ENCODE results near the gene DENND1B. TPM values are rescaled to one million over a fixed set of nuclear protein-coding genes. Genes with fewer than 3 reads are reported as not detected.

Gene DENND1B
- total and polyA plus RNA-seq, 4 experiments from 2014 or later, result 12.5 to 26.3 (median 22.5) TPM

GRCh38 chr1:197773856-197774255 lies 1.4 kb downstream of the DENND1B start:
- CTCF ChIA-PET (ENCODE audit: partially characterized antibody), result no interaction called here
- Mint-ChIP-seq H3K4me1 (peaks cover 60 to 75% (median 69%) of the 10 kb centered on the region in 4 donors), H3K9me3 (no peaks in the 10 kb centered on the region), H3K27ac (peak overlapping the region; percentile 43 to 93 (median 79)), H3K27me3 (no peaks in the 10 kb centered on the region), H3K36me3 (peaks cover 0 to 19% of the 10 kb centered on the region in 2 donors), H3K4me3 (peak overlapping the region; percentile 87 to 94 (median 91))
- DNase-seq, result no peak
- Histone ChIP-seq H3K9me3 (ENCODE audit: control insufficient read depth in 1 of 2, low read length in 2 of 2) (no peaks in the 10 kb centered on the region), H3K4me3 (ENCODE audit: low read length in 2 of 2) (peak overlapping the region; percentile 73 to 84), H3K27me3 (ENCODE audit: insufficient read depth, low read length) (no peaks in the 10 kb centered on the region), H3K27ac (ENCODE audit: low read depth, low read length) (peak overlapping the region; percentile 68), H3K4me1 (ENCODE audit: insufficient read depth, low read length) (peaks cover 77% of the 10 kb centered on the region), H3K36me3 (ENCODE audit: insufficient read depth, low read length) (no peaks in the 10 kb centered on the region)
- POLR2A ChIA-PET (ENCODE audit: partially characterized antibody), result interaction anchor here (1.1 kb wide), 1 partner anchor 67 kb away, joined by 3 read pairs; no protein-coding TSS in a partner anchor
- intact Hi-C loops (cut with micrococcal nuclease), result loop anchor here (2.0 to 10.0 kb wide), 2 partner anchors 129 to 911 kb away; partner anchors contain the start of gene C1orf53

GRCh38 chr1:197771904-197772556 lies 3.2 kb downstream of the DENND1B start:
- H3K27me3 Mint-ChIP-seq, result no peaks in the 10 kb centered on the region
- ChIA-PET POLR2A (ENCODE audit: partially characterized antibody) (no interaction called here), CTCF (ENCODE audit: partially characterized antibody) (no interaction called here)
- peaks cover 60 to 77% (median 70%) of the 10 kb centered on the region in 4 donors for H3K4me1 Mint-ChIP-seq
- Histone ChIP-seq H3K27me3 (ENCODE audit: insufficient read depth, low read length) (no peaks in the 10 kb centered on the region), H3K9me3 (ENCODE audit: control insufficient read depth in 1 of 2, low read length in 2 of 2) (no peaks in the 10 kb centered on the region), H3K4me3 (ENCODE audit: low read length in 2 of 2) (no peak overlapping the region), H3K27ac (ENCODE audit: low read depth, low read length) (no peak overlapping the region), H3K4me1 (ENCODE audit: insufficient read depth, low read length) (peaks cover 78% of the 10 kb centered on the region), H3K36me3 (ENCODE audit: insufficient read depth, low read length) (no peaks in the 10 kb centered on the region)
- peak overlapping the region in 1 of 7 donors; percentile 10 for H3K27ac Mint-ChIP-seq
- intact Hi-C loops (cut with micrococcal nuclease), result loop anchor here (10.0 kb wide), 1 partner anchor 913 kb away; no protein-coding TSS in a partner anchor
- peaks cover 8 to 21% of the 10 kb centered on the region in 2 donors for H3K36me3 Mint-ChIP-seq
- no peaks in the 10 kb centered on the region for H3K9me3 Mint-ChIP-seq
- peak overlapping the region in 7 of 8 donors; percentile 33 to 91 (median 47) for H3K4me3 Mint-ChIP-seq
- DNase-seq, result no peak

GRCh38 chr1:197771386-197771785 lies 3.9 kb downstream of the DENND1B start:
- Mint-ChIP-seq H3K4me1 (peaks cover 59 to 78% (median 69%) of the 10 kb centered on the region in 4 donors), H3K27ac (no peak overlapping the region)
- intact Hi-C loops (cut with micrococcal nuclease), result loop anchor here (10.0 kb wide), 1 partner anchor 913 kb away; no protein-coding TSS in a partner anchor

DNA sequence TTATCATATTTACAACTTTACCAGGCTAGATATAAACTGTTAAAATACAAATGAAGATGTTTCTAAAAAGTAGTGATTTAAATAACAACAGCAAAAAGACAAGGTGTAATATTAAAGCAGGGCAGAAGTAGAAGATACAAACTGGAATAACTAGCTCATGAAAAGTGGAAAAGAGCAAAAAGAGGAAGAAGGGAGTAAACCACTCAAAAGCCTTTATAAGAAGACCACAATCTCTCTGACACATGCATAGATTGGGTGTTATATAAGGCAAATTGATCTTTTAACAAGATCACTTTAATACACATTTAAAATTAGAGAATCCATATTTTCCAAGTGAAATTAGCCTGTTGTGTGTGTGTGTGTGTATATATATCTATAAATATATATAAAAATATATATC lies 5.0 kb downstream of the DENND1B start:
- CTCF ChIA-PET (ENCODE audit: partially characterized antibody), result no interaction called here
- no peaks in the 10 kb centered on the region for H3K9me3 Mint-ChIP-seq
- intact Hi-C loops (cut with micrococcal nuclease), result loop anchor here (10.0 kb wide), 1 partner anchor 915 kb away; no protein-coding TSS in a partner anchor

More at GRCh38 chr1:197771386-197771785, 3.9 kb downstream of the DENND1B start:
- Mint-ChIP-seq H3K27me3 (no peaks in the 10 kb centered on the region), H3K4me3 (peak overlapping the region in 2 of 8 donors; percentile 23 to 91), H3K36me3 (peaks cover 10 to 21% of the 10 kb centered on the region in 2 donors), H3K9me3 (no peaks in the 10 kb centered on the region)
- DNase-seq, result no peak
- Histone ChIP-seq H3K27me3 (ENCODE audit: insufficient read depth, low read length) (no peaks in the 10 kb centered on the region), H3K27ac (ENCODE audit: low read depth, low read length) (no peak overlapping the region), H3K4me3 (ENCODE audit: low read length in 2 of 2) (no peak overlapping the region), H3K36me3 (ENCODE audit: insufficient read depth, low read length) (no peaks in the 10 kb centered on the region), H3K4me1 (ENCODE audit: insufficient read depth, low read length) (peaks cover 74% of the 10 kb centered on the region), H3K9me3 (ENCODE audit: control insufficient read depth in 1 of 2, low read length in 2 of 2) (no peaks in the 10 kb centered on the region)
- POLR2A ChIA-PET (ENCODE audit: partially characterized antibody), result no interaction called here
- CTCF ChIA-PET (ENCODE audit: partially characterized antibody), result no interaction called here

DNA sequence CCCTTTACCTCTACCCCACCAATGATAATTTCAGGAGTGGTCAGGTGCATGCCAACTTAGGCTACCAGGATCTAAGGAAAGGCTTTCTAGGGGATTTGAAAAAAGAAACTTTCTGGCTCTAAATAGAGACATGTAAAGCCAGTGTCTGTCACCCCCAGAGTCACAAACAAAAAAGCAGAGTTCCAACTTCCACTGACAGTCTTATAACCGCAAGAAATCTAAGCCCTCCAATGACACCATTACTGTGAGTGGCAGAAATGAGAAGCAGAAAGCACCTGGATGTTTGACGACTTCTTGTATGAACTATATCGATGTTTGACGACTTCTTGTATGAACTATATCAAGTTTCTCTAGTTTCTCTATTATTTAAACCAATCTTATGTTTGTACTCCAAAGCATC lies 6.0 kb downstream of the DENND1B start:
- no peak overlapping the region for H3K4me3 ChIP-seq (ENCODE audit: low read length in 2 of 2)
- DNase-seq, result no peak
- peak overlapping the region in 2 of 8 donors; percentile 2 to 22 for H3K4me3 Mint-ChIP-seq
- ChIA-PET CTCF (ENCODE audit: partially characterized antibody) (interaction anchor here (0.8 to 1.0 kb wide), 2 partner anchors 134 to 141 kb away, joined by 3 to 4 read pairs; no protein-coding TSS in a partner anchor), POLR2A (ENCODE audit: partially characterized antibody) (interaction anchor here (0.6 kb wide), 1 partner anchor 373 kb away, joined by 3 read pairs; no protein-coding TSS in a partner anchor)
- H3K36me3 Mint-ChIP-seq, result peaks cover 13 to 14% of the 10 kb centered on the region in 2 donors
- no peaks in the 10 kb centered on the region for H3K27me3 Mint-ChIP-seq
- H3K4me1 Mint-ChIP-seq, result peaks cover 62 to 83% (median 71%) of the 10 kb centered on the region in 4 donors
- H3K27me3 ChIP-seq (ENCODE audit: insufficient read depth, low read length), result no peaks in the 10 kb centered on the region
- no peaks in the 10 kb centered on the region for H3K9me3 ChIP-seq (ENCODE audit: control insufficient read depth in 1 of 2, low read length in 2 of 2)
- no peak overlapping the region for H3K27ac ChIP-seq (ENCODE audit: low read depth, low read length)
- peaks cover 80% of the 10 kb centered on the region for H3K4me1 ChIP-seq (ENCODE audit: insufficient read depth, low read length)
- H3K36me3 ChIP-seq (ENCODE audit: insufficient read depth, low read length), result no peaks in the 10 kb centered on the region
- intact Hi-C loops (cut with micrococcal nuclease), result no loop called here
- no peaks in the 10 kb centered on the region for H3K9me3 Mint-ChIP-seq
- H3K27ac Mint-ChIP-seq, result peak overlapping the region in 4 of 7 donors; percentile 5 to 70 (median 60)

More for the DNA sequence above, 5.0 kb downstream of the DENND1B start:
- H3K4me1 Mint-ChIP-seq, result peaks cover 62 to 81% (median 70%) of the 10 kb centered on the region in 4 donors
- Histone ChIP-seq H3K4me1 (ENCODE audit: insufficient read depth, low read length) (peaks cover 73% of the 10 kb centered on the region), H3K27me3 (ENCODE audit: insufficient read depth, low read length) (no peaks in the 10 kb centered on the region), H3K4me3 (ENCODE audit: low read length in 2 of 2) (no peak overlapping the region), H3K27ac (ENCODE audit: low read depth, low read length) (no peak overlapping the region), H3K36me3 (ENCODE audit: insufficient read depth, low read length) (no peaks in the 10 kb centered on the region), H3K9me3 (ENCODE audit: control insufficient read depth in 1 of 2, low read length in 2 of 2) (no peaks in the 10 kb centered on the region)
- H3K4me3 Mint-ChIP-seq, result no peak overlapping the region
- DNase-seq, result no peak
- no peak overlapping the region for H3K27ac Mint-ChIP-seq
- H3K36me3 Mint-ChIP-seq, result peaks cover 13 to 17% of the 10 kb centered on the region in 2 donors
- POLR2A ChIA-PET (ENCODE audit: partially characterized antibody), result no interaction called here
- H3K27me3 Mint-ChIP-seq, result no peaks in the 10 kb centered on the region

DNA sequence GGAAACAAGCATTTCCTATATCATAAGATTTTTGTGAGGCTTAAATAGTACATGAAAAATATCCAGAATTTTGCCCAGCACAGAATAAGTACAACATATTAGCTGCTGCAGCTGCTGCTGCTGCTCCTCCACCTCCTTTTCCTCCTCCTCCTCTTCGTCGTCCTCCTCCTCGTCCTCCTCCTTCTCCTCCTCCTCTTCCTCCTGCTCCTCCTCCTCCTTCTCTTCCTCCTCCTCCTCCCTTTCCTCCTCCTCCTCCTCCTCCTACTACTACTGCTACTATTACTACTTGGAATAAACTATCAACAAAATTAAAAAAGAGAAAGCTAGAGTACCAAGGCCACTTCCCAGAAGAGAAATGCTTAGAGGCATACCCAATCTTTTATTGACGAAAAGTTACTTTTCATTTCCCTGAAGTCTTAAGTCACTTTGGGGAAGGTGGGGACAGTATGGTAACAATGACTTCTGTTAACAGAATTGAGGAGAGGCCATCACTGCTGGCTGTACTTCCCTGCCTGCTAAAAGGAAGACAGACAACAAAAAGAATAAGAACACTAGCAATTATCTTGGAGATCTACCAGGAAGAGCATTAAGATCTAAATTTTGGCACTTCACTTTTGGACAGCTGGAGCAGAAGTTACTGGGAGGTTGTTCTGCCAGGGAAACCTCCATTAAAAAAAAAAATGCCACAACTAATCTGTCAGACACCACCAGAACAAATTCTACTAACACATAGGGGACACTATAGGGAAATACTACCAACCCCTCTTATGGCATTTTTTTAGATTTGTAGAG lies 7.1 kb downstream of the DENND1B start:
- no peak for DNase-seq
- Mint-ChIP-seq H3K4me3 (peak overlapping the region in 4 of 8 donors; percentile 25 to 56 (median 50)), H3K27ac (peak overlapping the region in 5 of 7 donors; percentile 0 to 74 (median 18)), H3K4me1 (peaks cover 59 to 80% (median 69%) of the 10 kb centered on the region in 4 donors), H3K36me3 (peaks cover 13 to 14% of the 10 kb centered on the region in 2 donors), H3K27me3 (no peaks in the 10 kb centered on the region), H3K9me3 (no peaks in the 10 kb centered on the region)
- intact Hi-C loops (cut with micrococcal nuclease), result no loop called here
- H3K4me1 ChIP-seq (ENCODE audit: insufficient read depth, low read length), result peaks cover 80% of the 10 kb centered on the region
- no peaks in the 10 kb centered on the region for H3K36me3 ChIP-seq (ENCODE audit: insufficient read depth, low read length)
- H3K27ac ChIP-seq (ENCODE audit: low read depth, low read length), result no peak overlapping the region
- H3K27me3 ChIP-seq (ENCODE audit: insufficient read depth, low read length), result no peaks in the 10 kb centered on the region
- no peaks in the 10 kb centered on the region for H3K9me3 ChIP-seq (ENCODE audit: control insufficient read depth in 1 of 2, low read length in 2 of 2)
- ChIA-PET POLR2A (ENCODE audit: partially characterized antibody) (interaction anchor here (0.7 kb wide), 1 partner anchor 903 kb away, joined by 3 read pairs; no protein-coding TSS in a partner anchor), CTCF (ENCODE audit: partially characterized antibody) (interaction anchor here (0.7 to 1.0 kb wide), 4 partner anchors 135 to 918 kb away, joined by 3 to 4 read pairs (median 3); no protein-coding TSS in a partner anchor)
- H3K4me3 ChIP-seq (ENCODE audit: low read length in 2 of 2), result no peak overlapping the region
